Measurements from ENCODE around the gene RNU6-9.

Gene RNU6-9

GRCh38 chr19:907183-907853 lies 14.0 kb downstream of the RNU6-9 start:
- in situ Hi-C loops (cut with HindIII; ENCODE audit: low pct_ligation_motif_present, low pct_unique_long_range_greater_than_20kb, low sequenced_read_pairs), result no loop called here
- DNase-seq, result no peak

- in situ Hi-C loops (cut with HindIII; ENCODE audit: low pct_ligation_motif_present, low pct_unique_long_range_greater_than_20kb, low sequenced_read_pairs), result no loop called here
These were observed 18.1 kb downstream of the RNU6-9 start for GRCh38 chr19:911197-912033.

GRCh38 chr19:912181-913079 lies 19.1 kb downstream of the RNU6-9 start:
- no peak for DNase-seq
- in situ Hi-C loops (cut with HindIII; ENCODE audit: low pct_ligation_motif_present, low pct_unique_long_range_greater_than_20kb, low sequenced_read_pairs), result no loop called here

More at GRCh38 chr19:911197-912033, 18.1 kb downstream of the RNU6-9 start:
- no peak for DNase-seq

GRCh38 chr19:913080-913748 lies 19.9 kb downstream of the RNU6-9 start, which contains the start of gene R3HDM4:
R3HDM4 (minus strand) TSS chr19:913219; CDS start chr19:913157, 62 bp downstream.
- peak; percentile 65 for DNase-seq
- in situ Hi-C loops (cut with HindIII; ENCODE audit: low pct_ligation_motif_present, low pct_unique_long_range_greater_than_20kb, low sequenced_read_pairs), result no loop called here

GRCh38 chr19:916645-917322 lies 23.5 kb downstream of the RNU6-9 start:
- in situ Hi-C loops (cut with HindIII; ENCODE audit: low pct_ligation_motif_present, low pct_unique_long_range_greater_than_20kb, low sequenced_read_pairs), result no loop called here
- DNase-seq, result no peak

GRCh38 chr19:917323-918151 lies 24.3 kb downstream of the RNU6-9 start, which contains the start of gene KISS1R:
KISS1R (plus strand) TSS chr19:917333; CDS start chr19:917503, 170 bp downstream.
- peak; percentile 33 for DNase-seq
- in situ Hi-C loops (cut with HindIII; ENCODE audit: low pct_ligation_motif_present, low pct_unique_long_range_greater_than_20kb, low sequenced_read_pairs), result no loop called here

- in situ Hi-C loops (cut with HindIII; ENCODE audit: low pct_ligation_motif_present, low pct_unique_long_range_greater_than_20kb, low sequenced_read_pairs), result no loop called here
- no peak for DNase-seq
These were observed 24.8 kb downstream of the RNU6-9 start for GRCh38 chr19:918152-918437.

GRCh38 chr19:918481-919198 lies 25.4 kb downstream of the RNU6-9 start:
- DNase-seq, result no peak
- in situ Hi-C loops (cut with HindIII; ENCODE audit: low pct_ligation_motif_present, low pct_unique_long_range_greater_than_20kb, low sequenced_read_pairs), result no loop called here

GRCh38 chr19:919199-920050 lies 26.1 kb downstream of the RNU6-9 start:
- DNase-seq, result no peak
- in situ Hi-C loops (cut with HindIII; ENCODE audit: low pct_ligation_motif_present, low pct_unique_long_range_greater_than_20kb, low sequenced_read_pairs), result no loop called here

GRCh38 chr19:920051-920864 lies 27.0 kb downstream of the RNU6-9 start:
- in situ Hi-C loops (cut with HindIII; ENCODE audit: low pct_ligation_motif_present, low pct_unique_long_range_greater_than_20kb, low sequenced_read_pairs), result no loop called here
- no peak for DNase-seq

GRCh38 chr19:924553-925086 lies 31.3 kb downstream of the RNU6-9 start:
- DNase-seq, result no peak
- in situ Hi-C loops (cut with HindIII; ENCODE audit: low pct_ligation_motif_present, low pct_unique_long_range_greater_than_20kb, low sequenced_read_pairs), result no loop called here

- in situ Hi-C loops (cut with HindIII; ENCODE audit: low pct_ligation_motif_present, low pct_unique_long_range_greater_than_20kb, low sequenced_read_pairs), result no loop called here
- DNase-seq, result no peak
These were observed 31.8 kb downstream of the RNU6-9 start for GRCh38 chr19:925087-925525.

- in situ Hi-C loops (cut with HindIII; ENCODE audit: low pct_ligation_motif_present, low pct_unique_long_range_greater_than_20kb, low sequenced_read_pairs), result no loop called here
- peak; percentile 79 for DNase-seq
These were observed 32.4 kb downstream of the RNU6-9 start, which contains the start of gene ARID3A for GRCh38 chr19:925526-926322. ARID3A (plus strand) TSS chr19:926035; CDS start chr19:929529, 3,494 bp downstream.

GRCh38 chr19:926323-926588 lies 33.0 kb downstream of the RNU6-9 start:
- DNase-seq, result no peak
- in situ Hi-C loops (cut with HindIII; ENCODE audit: low pct_ligation_motif_present, low pct_unique_long_range_greater_than_20kb, low sequenced_read_pairs), result no loop called here

All from ACHN (cell line).